ENCODE measurements around the gene CYP27A1.
A peak's percentile ranks its signal among the peaks of the same experiment; 100 is the strongest.

The CYP27A1 gene

DNA sequence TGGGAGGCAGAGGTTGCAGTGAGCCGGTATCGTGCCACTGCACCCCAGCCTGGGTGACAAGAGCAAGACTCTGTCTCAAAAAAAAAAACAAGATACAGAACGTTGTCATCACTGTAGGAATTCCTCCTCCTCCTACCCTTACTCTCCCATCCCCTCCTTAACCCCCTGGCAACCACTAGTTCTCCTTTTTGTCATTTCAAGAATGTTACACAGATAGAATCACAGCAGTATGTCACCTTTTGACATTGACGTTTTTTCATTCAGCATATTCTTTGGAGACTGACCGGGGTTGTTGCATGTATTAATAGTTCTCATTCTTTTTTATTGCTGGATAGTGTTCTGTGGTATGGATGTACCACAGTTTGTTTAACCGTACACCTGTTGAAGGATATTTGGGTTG is 38.9 kb upstream of the CYP27A1 start:
- Histone ChIP-seq H3K27me3 (replicated peaks; ENCODE audit: control insufficient read depth, insufficient read depth, low read length) (no peaks in the 10 kb centered on the region), H3K36me3 (ENCODE audit: control insufficient read depth, insufficient read depth, low read length) (peaks cover 15% of the 10 kb centered on the region), H3K4me3 (replicated peaks; ENCODE audit: low read depth, low read length) (no peak overlapping the region)
- TF ChIP-seq, protein P1, sequence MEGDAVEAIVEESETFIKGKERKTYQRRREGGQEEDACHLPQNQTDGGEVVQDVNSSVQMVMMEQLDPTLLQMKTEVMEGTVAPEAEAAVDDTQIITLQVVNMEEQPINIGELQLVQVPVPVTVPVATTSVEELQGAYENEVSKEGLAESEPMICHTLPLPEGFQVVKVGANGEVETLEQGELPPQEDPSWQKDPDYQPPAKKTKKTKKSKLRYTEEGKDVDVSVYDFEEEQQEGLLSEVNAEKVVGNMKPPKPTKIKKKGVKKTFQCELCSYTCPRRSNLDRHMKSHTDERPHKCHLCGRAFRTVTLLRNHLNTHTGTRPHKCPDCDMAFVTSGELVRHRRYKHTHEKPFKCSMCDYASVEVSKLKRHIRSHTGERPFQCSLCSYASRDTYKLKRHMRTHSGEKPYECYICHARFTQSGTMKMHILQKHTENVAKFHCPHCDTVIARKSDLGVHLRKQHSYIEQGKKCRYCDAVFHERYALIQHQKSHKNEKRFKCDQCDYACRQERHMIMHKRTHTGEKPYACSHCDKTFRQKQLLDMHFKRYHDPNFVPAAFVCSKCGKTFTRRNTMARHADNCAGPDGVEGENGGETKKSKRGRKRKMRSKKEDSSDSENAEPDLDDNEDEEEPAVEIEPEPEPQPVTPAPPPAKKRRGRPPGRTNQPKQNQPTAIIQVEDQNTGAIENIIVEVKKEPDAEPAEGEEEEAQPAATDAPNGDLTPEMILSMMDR (IDR thresholded peaks at IDR 0.05; ENCODE audit: insufficient read depth, low read length, poor library complexity, severe bottlenecking), result no peak
- DNase-seq (ENCODE audit: extremely low read depth, insufficient read length), result peak; percentile 22

DNA sequence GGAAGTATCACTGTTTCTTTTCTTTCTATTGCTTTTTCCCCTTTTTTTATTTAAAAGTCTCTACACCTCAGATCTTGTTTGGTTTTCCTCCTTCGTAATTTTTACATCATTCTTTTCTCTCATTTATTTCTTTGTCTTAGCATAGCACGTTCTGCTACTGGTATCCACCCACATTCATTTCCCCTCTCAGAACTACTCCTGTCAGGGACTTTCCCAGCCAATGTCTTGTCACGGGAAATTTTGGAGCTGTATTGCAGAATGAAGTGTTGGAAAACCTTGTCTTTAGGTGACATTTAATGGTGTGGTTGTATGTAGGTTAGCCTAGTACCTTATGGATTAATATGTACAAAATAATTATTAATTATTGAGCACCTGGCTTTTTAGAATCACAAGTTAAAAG is 37.3 kb upstream of the CYP27A1 start:
- no peak overlapping the region for H3K4me3 ChIP-seq (replicated peaks; ENCODE audit: low read depth, low read length)
- DNase-seq (ENCODE audit: extremely low read depth, insufficient read length), result no peak
- H3K27me3 ChIP-seq (replicated peaks; ENCODE audit: control insufficient read depth, insufficient read depth, low read length), result no peaks in the 10 kb centered on the region
- TF ChIP-seq, protein P1 (IDR thresholded peaks at IDR 0.05; ENCODE audit: insufficient read depth, low read length, poor library complexity, severe bottlenecking), result no peak
- peaks cover 16% of the 10 kb centered on the region for H3K36me3 ChIP-seq (ENCODE audit: control insufficient read depth, insufficient read depth, low read length)

DNA sequence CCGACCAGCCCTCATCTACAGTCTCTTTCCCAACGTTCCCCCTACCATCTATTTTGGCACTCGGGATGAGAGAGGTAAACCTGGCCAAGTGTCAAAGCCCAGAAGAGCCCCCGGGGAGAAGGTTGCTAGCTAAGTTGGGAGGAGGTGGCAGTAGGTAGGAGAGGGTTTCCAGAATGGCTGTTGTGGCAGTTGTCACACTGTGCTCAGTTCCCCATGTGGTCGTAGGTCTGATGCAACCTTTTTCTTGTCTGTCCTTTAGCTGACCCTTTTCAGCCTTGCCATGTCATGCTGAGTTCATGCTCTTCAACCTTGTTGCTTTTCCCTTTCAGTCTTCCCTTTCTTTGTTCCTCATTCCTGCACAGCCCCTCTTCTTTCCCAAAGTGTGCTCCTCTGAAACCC is 36.8 kb upstream of the CYP27A1 start:
- Histone ChIP-seq H3K36me3 (ENCODE audit: control insufficient read depth, insufficient read depth, low read length) (peaks cover 19% of the 10 kb centered on the region), H3K27me3 (replicated peaks; ENCODE audit: control insufficient read depth, insufficient read depth, low read length) (no peaks in the 10 kb centered on the region), H3K4me3 (replicated peaks; ENCODE audit: low read depth, low read length) (no peak overlapping the region)
- no peak for DNase-seq (ENCODE audit: extremely low read depth, insufficient read length)
- TF ChIP-seq, protein P1 (IDR thresholded peaks at IDR 0.05; ENCODE audit: insufficient read depth, low read length, poor library complexity, severe bottlenecking), result no peak

DNA sequence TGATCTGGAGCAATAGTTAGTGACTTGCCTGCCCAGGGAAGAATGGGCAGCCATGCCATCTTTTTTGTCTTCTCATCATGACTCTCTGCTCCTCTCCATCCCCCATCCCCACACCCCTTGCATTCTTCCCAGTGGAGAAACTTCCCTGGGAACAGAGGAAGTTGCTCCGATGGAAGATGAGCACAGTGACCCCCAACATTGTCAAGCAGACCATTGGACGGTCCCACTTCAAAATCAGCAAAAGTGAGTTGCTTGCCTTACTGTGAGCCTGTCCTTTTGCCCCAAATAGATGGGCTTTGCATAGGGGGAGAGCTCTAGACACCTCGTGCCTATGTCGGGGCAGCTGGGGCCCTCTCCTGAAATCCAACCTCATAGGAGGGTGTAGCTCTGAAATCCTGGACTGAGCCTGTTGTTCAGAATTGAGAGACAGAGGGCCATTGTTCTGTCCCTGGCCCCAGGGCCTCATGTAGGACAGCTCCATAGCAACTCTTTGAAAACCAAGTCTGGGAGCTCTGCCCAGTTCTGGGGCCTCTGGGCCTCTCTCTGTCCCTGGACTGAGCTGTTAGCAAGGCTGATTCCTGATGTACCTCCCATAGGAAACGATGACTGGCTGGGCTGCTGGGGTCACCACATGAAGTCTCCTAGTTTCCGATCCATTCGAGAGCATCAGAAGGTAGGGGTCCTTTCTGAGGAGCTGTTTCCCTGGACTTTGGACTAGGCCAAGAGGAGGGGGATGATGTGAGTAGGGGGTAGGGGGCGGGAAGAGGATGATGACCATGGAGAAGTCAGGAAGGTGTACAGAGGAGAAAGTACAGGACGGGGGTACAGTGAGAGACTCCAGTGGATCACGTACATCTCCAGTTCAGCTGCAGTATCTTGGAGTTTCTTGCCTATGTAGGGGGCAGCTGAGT is 36.1 kb upstream of the CYP27A1 start:
- Histone ChIP-seq H3K4me3 (replicated peaks; ENCODE audit: low read depth, low read length) (no peak overlapping the region), H3K36me3 (ENCODE audit: control insufficient read depth, insufficient read depth, low read length) (peaks cover 20% of the 10 kb centered on the region), H3K27me3 (replicated peaks; ENCODE audit: control insufficient read depth, insufficient read depth, low read length) (no peaks in the 10 kb centered on the region)
- DNase-seq (ENCODE audit: extremely low read depth, insufficient read length), result no peak
- TF ChIP-seq, protein P1 (IDR thresholded peaks at IDR 0.05; ENCODE audit: insufficient read depth, low read length, poor library complexity, severe bottlenecking), result no peak

DNA sequence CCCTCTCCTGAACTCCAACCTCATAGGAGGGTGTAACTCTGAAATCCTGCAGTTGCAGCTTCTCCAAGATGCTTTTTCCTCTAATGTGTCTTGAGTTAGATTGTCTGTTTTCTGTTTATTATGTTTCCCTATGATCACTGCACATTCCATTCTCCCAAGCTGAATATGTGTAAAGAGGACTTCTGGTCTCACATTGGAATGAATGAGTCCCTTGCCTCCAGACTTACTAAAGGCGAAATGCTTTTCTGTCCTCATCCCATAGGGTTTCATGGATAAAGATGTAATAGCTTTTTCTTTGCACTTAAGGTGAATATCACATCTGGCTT is 35.5 kb upstream of the CYP27A1 start:
- peaks cover 20% of the 10 kb centered on the region for H3K36me3 ChIP-seq (ENCODE audit: control insufficient read depth, insufficient read depth, low read length)
- TF ChIP-seq, protein P1 (IDR thresholded peaks at IDR 0.05; ENCODE audit: insufficient read depth, low read length, poor library complexity, severe bottlenecking), result no peak

More for the DNA sequence above, 35.5 kb upstream of the CYP27A1 start:
- Histone ChIP-seq H3K27me3 (replicated peaks; ENCODE audit: control insufficient read depth, insufficient read depth, low read length) (no peaks in the 10 kb centered on the region), H3K4me3 (replicated peaks; ENCODE audit: low read depth, low read length) (no peak overlapping the region)
- DNase-seq (ENCODE audit: extremely low read depth, insufficient read length), result no peak
